ENCODE data around the gene FTCD.
"Not testable (repeated sequence)": the region's sequence is repeated elsewhere in the genome, so short reads cannot be mapped to it uniquely, and the experiment has no call there.

FTCD gene

DNA sequence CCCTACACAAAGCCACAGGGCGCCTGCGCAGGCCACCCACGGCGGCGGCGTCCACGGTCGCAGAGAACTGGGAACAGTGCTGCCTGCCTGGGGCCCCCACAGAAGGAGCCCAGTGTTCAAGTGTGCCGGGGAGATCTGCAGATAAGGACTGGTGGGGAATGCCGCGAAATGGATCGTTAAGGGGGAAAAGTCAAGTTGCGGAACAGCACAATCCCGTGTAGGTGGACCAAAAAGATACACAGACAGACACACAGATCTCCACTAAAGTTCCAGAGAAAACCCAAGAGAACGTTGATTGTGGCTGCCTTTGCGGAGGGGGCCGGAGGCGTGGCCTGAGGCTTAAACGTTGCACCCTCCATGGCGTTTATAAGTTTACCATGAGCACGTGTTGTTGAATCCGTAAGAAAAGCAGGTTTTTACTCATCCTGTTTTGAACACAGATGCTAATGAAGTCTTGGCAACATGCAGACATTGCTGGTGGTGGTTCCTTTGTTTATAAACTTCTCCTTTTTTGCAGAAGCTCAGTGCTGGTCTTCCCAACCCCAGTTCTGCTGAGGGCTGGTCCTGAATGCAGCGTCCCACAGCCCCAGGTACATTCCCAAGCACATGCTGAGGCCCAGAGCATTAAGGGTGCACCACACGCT, 24.8 kb upstream of the FTCD start:
- Histone ChIP-seq H3K9ac (no peak overlapping the region), H3K4me3 (ENCODE audit: low read depth, low read length) (no peak overlapping the region), H3K79me2 (no peaks in the 10 kb centered on the region), H3K4me1 (no peaks in the 10 kb centered on the region), H3K36me3 (ENCODE audit: control insufficient read depth, insufficient read depth, low read length) (no peaks in the 10 kb centered on the region), H3K27me3 (ENCODE audit: control insufficient read depth, insufficient read depth, low read length) (no peaks in the 10 kb centered on the region), H2AFZ (no peak overlapping the region), H3K9me3 (ENCODE audit: control insufficient read depth, low read length) (no peaks in the 10 kb centered on the region), H3K27ac (no peak overlapping the region), H3K4me2 (ENCODE audit: low read length) (no peak overlapping the region)
- TF ChIP-seq, protein P1, sequence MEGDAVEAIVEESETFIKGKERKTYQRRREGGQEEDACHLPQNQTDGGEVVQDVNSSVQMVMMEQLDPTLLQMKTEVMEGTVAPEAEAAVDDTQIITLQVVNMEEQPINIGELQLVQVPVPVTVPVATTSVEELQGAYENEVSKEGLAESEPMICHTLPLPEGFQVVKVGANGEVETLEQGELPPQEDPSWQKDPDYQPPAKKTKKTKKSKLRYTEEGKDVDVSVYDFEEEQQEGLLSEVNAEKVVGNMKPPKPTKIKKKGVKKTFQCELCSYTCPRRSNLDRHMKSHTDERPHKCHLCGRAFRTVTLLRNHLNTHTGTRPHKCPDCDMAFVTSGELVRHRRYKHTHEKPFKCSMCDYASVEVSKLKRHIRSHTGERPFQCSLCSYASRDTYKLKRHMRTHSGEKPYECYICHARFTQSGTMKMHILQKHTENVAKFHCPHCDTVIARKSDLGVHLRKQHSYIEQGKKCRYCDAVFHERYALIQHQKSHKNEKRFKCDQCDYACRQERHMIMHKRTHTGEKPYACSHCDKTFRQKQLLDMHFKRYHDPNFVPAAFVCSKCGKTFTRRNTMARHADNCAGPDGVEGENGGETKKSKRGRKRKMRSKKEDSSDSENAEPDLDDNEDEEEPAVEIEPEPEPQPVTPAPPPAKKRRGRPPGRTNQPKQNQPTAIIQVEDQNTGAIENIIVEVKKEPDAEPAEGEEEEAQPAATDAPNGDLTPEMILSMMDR (IDR thresholded peaks at IDR 0.05), result no peak

- Histone ChIP-seq H3K4me2 (ENCODE audit: low read length) (no peak overlapping the region), H3K27me3 (ENCODE audit: control insufficient read depth, insufficient read depth, low read length) (no peaks in the 10 kb centered on the region), H3K36me3 (ENCODE audit: control insufficient read depth, insufficient read depth, low read length) (no peaks in the 10 kb centered on the region), H3K9ac (no peak overlapping the region), H3K4me1 (no peaks in the 10 kb centered on the region), H2AFZ (no peak overlapping the region), H3K9me3 (ENCODE audit: control insufficient read depth, low read length) (no peaks in the 10 kb centered on the region), H3K4me3 (ENCODE audit: low read depth, low read length) (no peak overlapping the region), H3K79me2 (no peaks in the 10 kb centered on the region), H3K27ac (no peak overlapping the region)
- TF ChIP-seq, protein P1 (IDR thresholded peaks at IDR 0.05), result no peak
These were observed 24.3 kb upstream of the FTCD start for GRCh38 chr21:46179708-46180078.

DNA sequence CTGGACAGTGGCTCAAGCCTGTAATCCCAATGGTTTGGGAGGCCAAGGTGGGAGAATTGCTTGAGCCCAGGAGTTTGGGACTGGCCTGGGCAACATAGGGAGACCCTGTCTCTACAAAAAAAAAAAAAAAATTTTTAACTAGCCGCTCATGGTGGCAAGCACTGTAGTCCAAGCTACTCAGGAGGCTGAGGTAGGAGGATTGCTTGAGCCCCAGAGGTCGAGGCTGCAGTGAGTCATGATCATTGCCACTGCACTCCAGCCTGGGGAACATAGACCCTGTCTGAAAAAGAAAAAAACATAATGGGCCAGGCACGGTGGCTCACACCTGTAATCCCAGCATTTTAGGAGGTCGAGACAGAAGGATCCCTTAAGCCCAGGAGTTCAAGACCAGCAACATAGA, 23.6 kb upstream of the FTCD start:
- Histone ChIP-seq H3K79me2 (no peaks in the 10 kb centered on the region), H3K9ac (no peak overlapping the region), H3K4me1 (no peaks in the 10 kb centered on the region), H3K9me3 (ENCODE audit: control insufficient read depth, low read length) (no peaks in the 10 kb centered on the region), H3K36me3 (ENCODE audit: control insufficient read depth, insufficient read depth, low read length) (no peaks in the 10 kb centered on the region), H3K27me3 (ENCODE audit: control insufficient read depth, insufficient read depth, low read length) (no peaks in the 10 kb centered on the region), H3K27ac (no peak overlapping the region), H3K4me3 (ENCODE audit: low read depth, low read length) (no peak overlapping the region), H2AFZ (no peak overlapping the region), H3K4me2 (ENCODE audit: low read length) (no peak overlapping the region)
- TF ChIP-seq, protein P1 (IDR thresholded peaks at IDR 0.05), result no peak

GRCh38 chr21:46176443-46177129, 21.2 kb upstream of the FTCD start:
- not testable (repeated sequence) for H2AFZ ChIP-seq; H3K27me3 ChIP-seq (ENCODE audit: control insufficient read depth, insufficient read depth, low read length); H3K9ac ChIP-seq; H3K27ac ChIP-seq; H3K36me3 ChIP-seq (ENCODE audit: control insufficient read depth, insufficient read depth, low read length); H3K4me3 ChIP-seq (ENCODE audit: low read depth, low read length); H3K4me1 ChIP-seq; H3K79me2 ChIP-seq; H3K9me3 ChIP-seq (ENCODE audit: control insufficient read depth, low read length); H3K4me2 ChIP-seq (ENCODE audit: low read length)

GRCh38 chr21:46173573-46173972, 18.2 kb upstream of the FTCD start:
- H3K27ac ChIP-seq, result no peak overlapping the region

More at GRCh38 chr21:46173573-46173972, 18.2 kb upstream of the FTCD start:
- Histone ChIP-seq H3K36me3 (ENCODE audit: control insufficient read depth, insufficient read depth, low read length) (no peaks in the 10 kb centered on the region), H3K4me1 (no peaks in the 10 kb centered on the region), H3K4me3 (ENCODE audit: low read depth, low read length) (no peak overlapping the region), H2AFZ (no peak overlapping the region), H3K9me3 (ENCODE audit: control insufficient read depth, low read length) (no peaks in the 10 kb centered on the region), H3K9ac (no peak overlapping the region), H3K79me2 (no peaks in the 10 kb centered on the region), H3K4me2 (ENCODE audit: low read length) (no peak overlapping the region), H3K27me3 (ENCODE audit: control insufficient read depth, insufficient read depth, low read length) (no peaks in the 10 kb centered on the region)
- TF ChIP-seq, protein P1 (IDR thresholded peaks at IDR 0.05), result no peak
